Spinal cord (tissue), 10 donors: ENCODE results near the gene VAMP8. TPM values are rescaled to one million over a fixed set of nuclear protein-coding genes. Genes with fewer than 3 reads are reported as not detected.
"Not testable (repeated sequence)": the region's sequence is repeated elsewhere in the genome, so short reads cannot be mapped to it uniquely, and the experiment has no call there.

Experiments
- DNase-seq, 6 donors: peaks; one replicate each; pipeline versions ENCODE4 v3.0.0 to v3.0.0-alpha.2; 2013 to 2015; ENCODE audit warnings: low spot score in 6 of 6, low read depth in 4 of 6
- H3K27ac ChIP-seq: one replicate; pipeline ENCODE4 v1.5.1; 2013; ENCODE audit warnings: low read depth, low read length, control low read depth
- H3K27me3 ChIP-seq: one replicate; pipeline ENCODE4 v1.6.1; 2013; ENCODE audit warnings: low read length; ENCODE audit not compliant: control insufficient read depth, insufficient read depth
- H3K36me3 ChIP-seq: one replicate; pipeline ENCODE4 v1.6.1; 2013; ENCODE audit warnings: low read length; ENCODE audit not compliant: control insufficient read depth, insufficient read depth
- H3K4me1 ChIP-seq: one replicate; pipeline ENCODE4 v1.6.1; 2013; ENCODE audit warnings: low read length; ENCODE audit not compliant: control insufficient read depth, insufficient read depth
- H3K4me3 ChIP-seq: one replicate; pipeline ENCODE4 v1.5.1; 2013; ENCODE audit warnings: low read depth, low read length, control low read depth
- H3K9me3 ChIP-seq: one replicate; pipeline ENCODE4 v1.6.1; 2013; ENCODE audit warnings: low read length; ENCODE audit not compliant: control insufficient read depth, insufficient read depth
- WGBS: methylation state at CpG from one replicate; pipeline ENCODE4 v1.1.5; 2013; ENCODE audit warnings: missing lambda C conversion rate; ENCODE audit not compliant: insufficient coverage; 5-methylcytosine and 5-hydroxymethylcytosine counted together
- polyA plus RNA-seq, 2 donors: library from polyadenylated mRNA; unstranded; fragments of 120-200 nt; gene quantifications; one replicate each; pipeline ENCODE4 v1.2.1, GENCODE V29; 2013; ENCODE audit not compliant: insufficient read length in 2 of 2
- total RNA-seq, 2 donors: library from RNA; depleted of rRNA in 1 of 2; stranded (reverse); fragments of 120-200 nt in 1 of 2; fragments of >200 nt in 1 of 2; gene quantifications; one replicate each; pipeline versions ENCODE4 v1.2.3 to v1.2.4, GENCODE V29; 2013 to 2014
- donor health status: healthy.

Gene VAMP8
- total and polyA plus RNA-seq, 4 donors, result 10.3 to 32.3 (median 12.7) TPM

DNA sequence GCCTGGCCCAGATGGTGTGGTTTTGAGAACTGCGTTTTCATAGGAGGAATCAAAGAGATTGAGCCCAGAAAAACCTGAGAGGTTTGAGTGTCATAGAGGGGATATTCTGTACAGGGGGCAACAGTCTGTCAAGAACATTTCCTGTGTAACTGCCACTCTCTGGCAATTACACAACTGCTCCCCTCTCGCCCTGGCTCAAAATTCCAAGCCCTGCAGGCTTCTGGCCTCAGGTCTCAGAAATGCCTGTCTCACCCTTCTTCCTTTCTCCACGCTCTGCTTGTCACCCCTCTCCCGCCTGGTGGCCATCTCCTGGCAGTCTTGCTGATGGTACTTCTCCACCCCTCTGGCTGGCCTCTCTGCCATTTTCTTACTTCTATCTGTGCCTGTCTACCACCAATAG is 10.8 kb downstream of the VAMP8 start:
- Histone ChIP-seq H3K4me3 (no peak overlapping the region), H3K9me3 (no peaks in the 10 kb centered on the region), H3K4me1 (peaks cover 29% of the 10 kb centered on the region), H3K27me3 (peaks cover 16% of the 10 kb centered on the region), H3K27ac (peak overlapping the region; percentile 70), H3K36me3 (no peaks in the 10 kb centered on the region)
- DNase-seq, result no peak
- 64% methylated on average over 4 of the region's 4 CpGs for WGBS

DNA sequence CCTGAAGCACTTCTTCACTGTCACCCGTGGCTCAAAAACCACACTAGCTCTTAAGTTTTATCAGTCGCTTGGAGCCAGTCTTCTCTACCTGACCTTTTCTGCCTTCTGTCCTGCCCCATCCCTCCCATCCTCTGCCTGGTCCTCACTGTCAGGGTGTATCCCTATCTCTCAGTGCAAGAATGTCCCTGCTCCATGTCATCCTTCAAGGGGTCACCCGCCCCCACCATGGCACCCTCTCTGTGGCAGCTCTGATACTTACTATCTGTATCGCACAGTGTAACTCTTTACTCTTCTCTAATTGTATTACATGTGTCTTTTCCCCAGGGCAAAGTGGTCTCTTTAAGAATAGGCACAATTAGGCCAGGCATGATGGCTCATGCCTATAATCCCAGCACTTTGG is 11.3 kb downstream of the VAMP8 start:
- Histone ChIP-seq H3K4me3 (no peak overlapping the region), H3K9me3 (no peaks in the 10 kb centered on the region), H3K36me3 (no peaks in the 10 kb centered on the region), H3K27me3 (peaks cover 16% of the 10 kb centered on the region), H3K4me1 (peaks cover 29% of the 10 kb centered on the region), H3K27ac (peak overlapping the region; percentile 70)
- no peak for DNase-seq
- 62% methylated on average over 3 of the region's 4 CpGs for WGBS

DNA sequence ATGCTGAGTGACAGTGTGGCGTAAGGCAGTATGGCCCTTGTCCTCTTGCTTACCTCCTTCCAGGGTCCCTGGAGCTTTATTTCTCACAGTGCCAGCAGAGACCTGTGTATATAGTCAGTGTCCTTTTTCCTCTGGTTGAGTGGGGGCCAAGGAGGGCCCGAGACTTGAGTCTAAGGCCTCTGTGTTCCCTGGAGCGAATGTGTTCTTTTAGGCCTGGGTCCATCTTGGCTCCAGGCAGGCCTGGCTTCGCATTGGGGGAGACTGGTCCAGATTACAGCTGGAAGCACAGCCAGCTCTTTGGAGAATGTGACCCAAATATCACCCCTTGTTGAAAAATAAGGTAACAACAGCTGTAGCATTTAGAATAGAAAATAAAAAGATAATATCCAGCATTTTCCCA is 11.8 kb downstream of the VAMP8 start:
- no peak overlapping the region for H3K4me3 ChIP-seq
- H3K27ac ChIP-seq, result peak overlapping the region; percentile 70
- H3K27me3 ChIP-seq, result peaks cover 11% of the 10 kb centered on the region
- H3K36me3 ChIP-seq, result no peaks in the 10 kb centered on the region
- WGBS, result 68% methylated on average over 3 of the region's 4 CpGs
- no peaks in the 10 kb centered on the region for H3K9me3 ChIP-seq
- peaks cover 25% of the 10 kb centered on the region for H3K4me1 ChIP-seq
- DNase-seq, result no peak

DNA sequence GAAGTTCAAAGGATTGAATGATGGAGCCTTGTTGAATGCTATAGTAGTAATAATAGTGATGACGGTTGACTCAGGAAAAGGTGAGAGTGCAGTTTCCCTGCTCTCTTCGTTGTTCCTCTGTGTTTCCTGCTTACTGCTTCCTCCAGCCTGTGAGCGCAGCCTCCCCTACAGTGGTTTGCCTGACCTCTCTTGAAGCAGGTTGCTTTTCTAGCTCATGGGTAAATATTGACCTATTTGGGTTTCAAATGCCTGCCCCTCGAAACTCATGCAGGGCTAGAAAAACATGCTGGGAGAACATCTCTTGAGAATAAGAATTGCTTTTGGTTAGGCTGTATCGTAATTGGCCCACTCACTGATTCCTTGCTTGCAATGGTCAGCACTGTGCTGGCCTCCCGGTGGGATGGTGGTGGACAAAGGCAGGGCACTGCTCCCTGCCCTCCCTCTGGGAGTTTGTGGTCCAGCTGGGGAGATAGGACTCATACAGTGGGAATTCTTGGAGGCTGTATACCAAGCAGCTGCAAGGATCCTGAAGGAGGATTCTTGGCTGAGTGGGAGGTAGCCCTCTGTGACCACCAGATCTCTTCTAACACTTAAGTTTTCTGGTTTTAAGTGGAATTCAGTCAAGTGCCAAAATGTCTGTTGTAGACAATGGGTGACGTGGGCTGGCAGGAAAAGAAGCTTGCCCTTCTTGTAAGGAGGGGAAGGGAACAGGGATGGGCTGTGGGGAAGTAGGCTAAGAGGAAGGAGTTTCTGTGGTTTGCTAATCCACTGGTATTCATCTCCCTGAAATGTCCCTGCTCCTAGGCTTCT is 12.8 kb downstream of the VAMP8 start:
- Histone ChIP-seq H3K9me3 (no peaks in the 10 kb centered on the region), H3K4me1 (peaks cover 22% of the 10 kb centered on the region), H3K27ac (peak overlapping the region; percentile 70), H3K27me3 (peaks cover 3% of the 10 kb centered on the region), H3K36me3 (no peaks in the 10 kb centered on the region), H3K4me3 (no peak overlapping the region)
- DNase-seq, result peak in 1 of 6 donors; percentile 75
- 52% methylated on average over 5 of the region's 7 CpGs for WGBS

DNA sequence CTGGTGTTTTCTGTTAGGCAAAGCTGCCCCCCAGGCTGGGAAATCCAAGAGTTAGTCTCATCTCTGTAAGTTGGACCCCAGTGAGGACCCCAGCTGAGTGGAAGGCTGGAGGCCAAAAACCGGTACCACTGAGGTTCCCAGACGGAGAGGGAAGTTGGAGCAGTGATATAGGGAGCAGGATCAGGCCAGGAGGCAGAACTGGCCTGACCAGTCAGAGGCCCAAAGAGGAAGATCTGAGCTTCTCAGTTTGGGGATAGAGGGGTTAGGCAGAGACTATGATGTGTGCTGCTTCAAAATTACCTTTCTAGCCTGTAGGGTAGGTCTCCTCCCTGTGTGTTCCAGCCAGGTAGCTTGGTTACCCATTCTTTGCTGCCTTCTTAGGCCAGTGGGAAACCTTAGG is 13.6 kb downstream of the VAMP8 start:
- Histone ChIP-seq H3K4me1 (peaks cover 19% of the 10 kb centered on the region), H3K27ac (peak overlapping the region; percentile 70)
- 64% methylated on average over 2 of the region's 2 CpGs for WGBS

DNA sequence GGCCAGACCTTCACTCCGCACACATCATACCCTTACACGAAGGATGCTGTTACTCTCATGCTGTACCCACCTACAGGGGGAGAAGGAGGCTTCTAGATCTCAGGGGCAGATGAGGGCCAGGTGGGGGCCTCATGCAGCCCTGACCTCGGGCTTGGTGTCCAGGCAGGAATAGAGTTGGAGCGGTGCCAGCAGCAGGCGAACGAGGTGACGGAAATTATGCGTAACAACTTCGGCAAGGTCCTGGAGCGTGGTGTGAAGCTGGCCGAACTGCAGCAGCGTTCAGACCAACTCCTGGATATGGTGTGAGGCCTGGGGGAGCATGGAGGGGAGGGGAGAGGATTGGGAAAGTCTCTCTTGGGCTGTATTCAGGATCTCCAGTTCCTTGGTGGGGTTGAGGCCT is 14.2 kb downstream of the VAMP8 start:
- H3K27ac ChIP-seq, result peak overlapping the region; percentile 70
- no peaks in the 10 kb centered on the region for H3K36me3 ChIP-seq
- H3K9me3 ChIP-seq, result no peaks in the 10 kb centered on the region
- WGBS, result 81% methylated on average over 10 of the region's 12 CpGs
- H3K27me3 ChIP-seq, result no peaks in the 10 kb centered on the region
- DNase-seq, result no peak
- peaks cover 22% of the 10 kb centered on the region for H3K4me1 ChIP-seq
- H3K4me3 ChIP-seq, result no peak overlapping the region

More for the DNA sequence above, 13.6 kb downstream of the VAMP8 start:
- Histone ChIP-seq H3K9me3 (no peaks in the 10 kb centered on the region), H3K36me3 (no peaks in the 10 kb centered on the region), H3K4me3 (no peak overlapping the region), H3K27me3 (no peaks in the 10 kb centered on the region)
- DNase-seq, result no peak

DNA sequence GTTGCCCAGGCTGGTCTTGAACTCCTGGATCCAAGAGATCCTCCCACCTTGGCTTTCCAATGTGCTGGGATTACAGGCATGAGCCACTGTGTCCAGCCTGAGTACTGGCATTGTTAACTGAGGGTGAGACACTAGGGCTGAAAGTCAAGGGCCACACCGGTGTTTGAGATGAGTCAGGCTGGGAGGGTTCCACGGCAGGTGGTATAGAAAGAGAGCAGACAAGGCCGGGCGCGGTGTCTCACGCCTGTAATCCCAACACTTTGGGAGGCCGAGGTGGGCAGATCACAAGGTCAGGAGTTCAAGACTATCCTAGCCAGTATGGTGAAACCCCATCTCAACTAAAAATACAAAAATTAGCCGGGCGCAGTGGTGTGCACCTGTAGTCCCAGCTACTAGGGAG is 14.9 kb downstream of the VAMP8 start:
- H3K36me3 ChIP-seq, H3K27ac ChIP-seq, H3K27me3 ChIP-seq, H3K4me3 ChIP-seq, DNase-seq, H3K9me3 ChIP-seq: not testable (repeated sequence)
- WGBS, result 95% methylated on average over 7 of the region's 9 CpGs
- peaks cover 29% of the 10 kb centered on the region for H3K4me1 ChIP-seq

DNA sequence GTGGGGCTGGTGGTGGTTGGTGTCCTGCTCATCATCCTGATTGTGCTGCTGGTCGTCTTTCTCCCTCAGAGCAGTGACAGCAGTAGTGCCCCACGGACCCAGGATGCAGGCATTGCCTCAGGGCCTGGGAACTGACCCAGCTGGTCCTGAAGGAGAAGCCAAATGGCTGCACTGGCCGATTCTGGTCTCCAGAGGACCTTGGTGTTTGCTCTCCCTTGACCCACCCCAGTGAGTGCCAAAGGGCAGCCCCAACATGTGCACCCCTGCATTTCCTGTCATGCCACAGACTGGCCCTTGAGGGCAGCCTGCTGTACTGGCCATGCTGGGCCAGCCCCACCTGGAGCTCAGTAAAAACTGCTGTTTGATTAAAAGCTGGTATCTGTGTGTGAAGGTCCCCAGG is 15.6 kb downstream of the VAMP8 start:
- peaks cover 32% of the 10 kb centered on the region for H3K4me1 ChIP-seq
- H3K9me3 ChIP-seq, result no peaks in the 10 kb centered on the region
- H3K36me3 ChIP-seq, result peaks cover 10% of the 10 kb centered on the region
- no peak overlapping the region for H3K4me3 ChIP-seq
- WGBS, result 62% methylated on average over 3 of the region's 3 CpGs
- H3K27ac ChIP-seq, result no peak overlapping the region
- no peak for DNase-seq
- H3K27me3 ChIP-seq, result no peaks in the 10 kb centered on the region

DNA sequence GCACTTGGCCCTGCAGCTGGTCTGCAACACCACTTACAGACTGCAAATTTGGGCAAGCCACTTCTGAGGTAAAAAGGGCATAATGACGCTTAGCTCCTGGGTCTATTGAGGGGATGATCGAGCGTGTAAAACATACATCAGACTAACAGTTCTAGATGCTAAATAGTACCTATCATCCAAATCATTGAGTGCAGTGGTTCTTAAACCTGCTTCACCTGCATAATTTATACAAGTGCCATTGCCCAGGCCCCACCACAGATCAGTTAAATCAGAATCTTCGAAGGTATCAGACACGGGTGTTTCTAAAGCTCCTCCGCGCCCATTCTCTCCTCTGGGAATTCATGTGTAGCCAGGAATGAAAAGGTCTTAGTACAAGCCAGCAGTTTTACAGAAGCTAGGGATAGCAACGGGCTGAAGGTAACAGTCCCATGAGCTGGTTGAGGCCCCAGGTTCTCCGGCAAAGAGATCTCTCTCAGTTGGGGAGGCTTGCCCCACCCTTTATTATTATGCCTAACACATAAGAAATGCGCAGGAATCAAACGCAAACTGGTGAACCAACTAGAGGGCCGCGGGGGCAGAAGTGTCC is 17.4 kb downstream of the VAMP8 start:
- Histone ChIP-seq H3K4me1 (peaks cover 32% of the 10 kb centered on the region), H3K36me3 (peaks cover 25% of the 10 kb centered on the region), H3K27ac (peak overlapping the region; percentile 96), H3K27me3 (no peaks in the 10 kb centered on the region), H3K9me3 (no peaks in the 10 kb centered on the region), H3K4me3 (peak overlapping the region; percentile 88)
- no peak for DNase-seq
- WGBS, result 2% methylated on average over 7 of the region's 13 CpGs
